B cell (primary cell): Measurements from ENCODE around the gene CTTN.

Experiments
- EZH2 ChIP-seq: IDR thresholded peaks from 2 replicates; pipeline ENCODE4 v1.6.1; 2012; ENCODE audit warnings: borderline replicate concordance, low read depth, mild to moderate bottlenecking, moderate library complexity, low read length; ENCODE audit not compliant: insufficient read depth, poor library complexity, severe bottlenecking
- TF ChIP-seq, protein P1 (sequence below): fragments of 200-600 bp; IDR thresholded peaks from one replicate; pipeline ENCODE4 v1.8.0; 2022; ENCODE audit warnings: antibody characterized with exemption, mild to moderate bottlenecking

DNA sequence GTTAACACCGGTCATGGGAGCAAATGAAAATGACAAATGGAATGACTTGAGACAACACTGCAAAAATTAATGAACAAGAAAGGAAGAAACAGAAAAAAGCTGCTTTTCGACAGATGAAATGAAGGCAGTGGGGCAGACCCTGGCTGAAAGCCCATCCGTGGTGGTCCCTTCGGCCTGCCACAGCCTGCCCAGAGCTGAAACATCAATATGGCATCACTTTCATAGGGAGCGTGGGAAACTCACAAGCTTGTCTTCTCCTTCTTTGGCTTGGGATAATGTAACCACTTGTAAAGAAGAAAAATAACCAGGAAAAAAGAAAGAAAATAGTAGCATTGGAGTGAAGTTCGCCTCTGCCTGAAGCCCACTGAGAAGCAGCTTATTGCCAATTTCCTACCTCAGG, 78.8 kb downstream of the CTTN start:
- TF ChIP-seq, protein P1, sequence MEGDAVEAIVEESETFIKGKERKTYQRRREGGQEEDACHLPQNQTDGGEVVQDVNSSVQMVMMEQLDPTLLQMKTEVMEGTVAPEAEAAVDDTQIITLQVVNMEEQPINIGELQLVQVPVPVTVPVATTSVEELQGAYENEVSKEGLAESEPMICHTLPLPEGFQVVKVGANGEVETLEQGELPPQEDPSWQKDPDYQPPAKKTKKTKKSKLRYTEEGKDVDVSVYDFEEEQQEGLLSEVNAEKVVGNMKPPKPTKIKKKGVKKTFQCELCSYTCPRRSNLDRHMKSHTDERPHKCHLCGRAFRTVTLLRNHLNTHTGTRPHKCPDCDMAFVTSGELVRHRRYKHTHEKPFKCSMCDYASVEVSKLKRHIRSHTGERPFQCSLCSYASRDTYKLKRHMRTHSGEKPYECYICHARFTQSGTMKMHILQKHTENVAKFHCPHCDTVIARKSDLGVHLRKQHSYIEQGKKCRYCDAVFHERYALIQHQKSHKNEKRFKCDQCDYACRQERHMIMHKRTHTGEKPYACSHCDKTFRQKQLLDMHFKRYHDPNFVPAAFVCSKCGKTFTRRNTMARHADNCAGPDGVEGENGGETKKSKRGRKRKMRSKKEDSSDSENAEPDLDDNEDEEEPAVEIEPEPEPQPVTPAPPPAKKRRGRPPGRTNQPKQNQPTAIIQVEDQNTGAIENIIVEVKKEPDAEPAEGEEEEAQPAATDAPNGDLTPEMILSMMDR = no peak
- TF ChIP-seq EZH2 = no peak
